Lower leg skin (tissue), 3 donors: ENCODE data around the gene UTS2R.

Experiments
- CTCF ChIP-seq, 3 donors: fragments of 450-650 bp; IDR thresholded peaks; one replicate each; pipeline ENCODE4 v1.5.1; 2016; ENCODE audit warnings: antibody characterized with exemption in 3 of 3, mild to moderate bottlenecking in 3 of 3, moderate library complexity in 2 of 3
- POLR2A ChIP-seq, 2 donors: fragments of 450-650 bp; IDR thresholded peaks; one replicate each; pipeline ENCODE4 v1.6.1; 2016 to 2017; ENCODE audit warnings: antibody characterized with exemption in 2 of 2, mild to moderate bottlenecking in 1 of 2, moderate library complexity in 1 of 2

GRCh38 chr17:82415786-82416185 is 44.2 kb downstream of the UTS2R start:
- TF ChIP-seq POLR2A (IDR thresholded peaks at IDR 0.05), result no peak
- no peak for TF ChIP-seq CTCF (IDR thresholded peaks at IDR 0.05)
